KMS-11 (cell line): ENCODE results near the gene UBE4B.
"Not testable (repeated sequence)": the region's sequence is repeated elsewhere in the genome, so short reads cannot be mapped to it uniquely, and the experiment has no call there.

Source experiments
- H2AFZ ChIP-seq: fragments of 200-600 bp; sonication (generic); 2 replicates; pipeline ENCODE4 v1.6.1; 2016; ENCODE audit warnings: antibody characterized with exemption, mixed run types, low read depth
- H3K27ac ChIP-seq: fragments of 200-600 bp; sonication (generic); 2 replicates; pipeline ENCODE4 v1.6.1; 2016; ENCODE audit warnings: mild to moderate bottlenecking, mixed run types
- H3K27me3 ChIP-seq: fragments of 200-600 bp; sonication (generic); 2 replicates; pipeline ENCODE4 v1.6.1; 2017; ENCODE audit warnings: mild to moderate bottlenecking, low read depth, mixed run types, moderate library complexity; ENCODE audit not compliant: insufficient read depth
- H3K36me3 ChIP-seq: fragments of 200-600 bp; sonication (generic); 2 replicates; pipeline ENCODE4 v1.6.1; 2017; ENCODE audit warnings: mild to moderate bottlenecking, mixed run types; ENCODE audit not compliant: insufficient read depth
- H3K4me1 ChIP-seq: fragments of 200-600 bp; sonication (generic); 2 replicates; pipeline ENCODE4 v1.6.1; 2016; ENCODE audit warnings: mild to moderate bottlenecking, low read depth, mixed run types; ENCODE audit not compliant: poor library complexity, severe bottlenecking
- H3K4me2 ChIP-seq: fragments of 200-600 bp; sonication (generic); 2 replicates; pipeline ENCODE4 v1.7.0; 2016; ENCODE audit warnings: mild to moderate bottlenecking, mixed run types
- H3K4me3 ChIP-seq: fragments of 200-600 bp; sonication (generic); IDR thresholded peaks from 2 replicates; pipeline ENCODE4 v1.6.1; 2017; ENCODE audit warnings: low read depth, low read length, mixed read lengths; ENCODE audit not compliant: insufficient read depth
- H3K79me2 ChIP-seq: fragments of 200-600 bp; sonication (generic); 2 replicates; pipeline ENCODE4 v1.6.1; 2016; ENCODE audit warnings: low read depth, mixed run types; ENCODE audit not compliant: insufficient read depth
- H3K9ac ChIP-seq: fragments of 200-600 bp; sonication (generic); 2 replicates; pipeline ENCODE4 v1.6.1; 2016; ENCODE audit warnings: mild to moderate bottlenecking, mixed run types
- H4K20me1 ChIP-seq: fragments of 200-600 bp; sonication (generic); 2 replicates; pipeline ENCODE4 v1.6.1; 2016; ENCODE audit warnings: mild to moderate bottlenecking, mixed run types; ENCODE audit not compliant: insufficient read depth
- CTCF ChIP-seq: fragments of 200-600 bp; sonication (generic); conservative IDR thresholded peaks from 2 replicates; pipeline ENCODE4 v1.6.1; 2017; ENCODE audit warnings: low read depth, mild to moderate bottlenecking, antibody characterized with exemption, low read length, moderate library complexity, mixed read lengths

The UBE4B gene

GRCh38 chr1:10001016-10001665 lies 31.6 kb upstream of the UBE4B start:
- Histone ChIP-seq H3K79me2 (no peaks in the 10 kb centered on the region), H3K27me3 (no peaks in the 10 kb centered on the region), H3K4me3 (no peak overlapping the region), H3K4me2 (no peak overlapping the region), H4K20me1 (no peaks in the 10 kb centered on the region), H3K27ac (no peak overlapping the region), H3K4me1 (no peaks in the 10 kb centered on the region), H3K9ac (no peak overlapping the region), H2AFZ (no peak overlapping the region), H3K36me3 (no peaks in the 10 kb centered on the region)
- no peak for TF ChIP-seq CTCF

- not testable (repeated sequence) for H3K79me2 ChIP-seq, H4K20me1 ChIP-seq, H3K27me3 ChIP-seq, H3K36me3 ChIP-seq, H3K9ac ChIP-seq, H3K27ac ChIP-seq, H3K4me3 ChIP-seq, H3K4me1 ChIP-seq, H2AFZ ChIP-seq, H3K4me2 ChIP-seq
Measured at GRCh38 chr1:10005248-10005647, 27.5 kb upstream of the UBE4B start.

- Histone ChIP-seq H3K27ac (no peak overlapping the region), H3K4me2 (no peak overlapping the region)
- TF ChIP-seq CTCF: no peak
Measured at GRCh38 chr1:10007169-10007568, 25.6 kb upstream of the UBE4B start.

GRCh38 chr1:10014016-10014415 lies 18.7 kb upstream of the UBE4B start:
- no peaks in the 10 kb centered on the region for H3K79me2 ChIP-seq
- no peak overlapping the region for H3K27ac ChIP-seq
- no peaks in the 10 kb centered on the region for H3K36me3 ChIP-seq
- TF ChIP-seq CTCF: no peak
- no peak overlapping the region for H3K4me2 ChIP-seq
- no peak overlapping the region for H3K4me3 ChIP-seq
- H4K20me1 ChIP-seq: no peaks in the 10 kb centered on the region
- H3K9ac ChIP-seq: no peak overlapping the region
- H2AFZ ChIP-seq: no peak overlapping the region
- H3K27me3 ChIP-seq: no peaks in the 10 kb centered on the region
- peaks cover 6% of the 10 kb centered on the region for H3K4me1 ChIP-seq

More at GRCh38 chr1:10007169-10007568, 25.6 kb upstream of the UBE4B start:
- H3K79me2 ChIP-seq: no peaks in the 10 kb centered on the region
- H3K27me3 ChIP-seq: no peaks in the 10 kb centered on the region
- no peak overlapping the region for H3K9ac ChIP-seq
- no peaks in the 10 kb centered on the region for H3K4me1 ChIP-seq
- H4K20me1 ChIP-seq: no peaks in the 10 kb centered on the region
- H3K36me3 ChIP-seq: no peaks in the 10 kb centered on the region
- no peak overlapping the region for H2AFZ ChIP-seq
- no peak overlapping the region for H3K4me3 ChIP-seq

- H3K4me1 ChIP-seq: peaks cover 6% of the 10 kb centered on the region
- no peak overlapping the region for H3K4me2 ChIP-seq
- no peaks in the 10 kb centered on the region for H3K27me3 ChIP-seq
- no peak overlapping the region for H3K9ac ChIP-seq
- H3K27ac ChIP-seq: no peak overlapping the region
- no peaks in the 10 kb centered on the region for H4K20me1 ChIP-seq
- no peak overlapping the region for H3K4me3 ChIP-seq
- H3K79me2 ChIP-seq: no peaks in the 10 kb centered on the region
- H2AFZ ChIP-seq: no peak overlapping the region
- no peak for TF ChIP-seq CTCF
- H3K36me3 ChIP-seq: no peaks in the 10 kb centered on the region
Measured at GRCh38 chr1:10019561-10019960, 13.2 kb upstream of the UBE4B start.
